OCI-M1 (cell line): ENCODE measurements around the gene CHCHD3.
"Not testable (repeated sequence)": the region's sequence is repeated elsewhere in the genome, so short reads cannot be mapped to it uniquely, and the experiment has no call there.

Source experiments
- DNase-seq: peaks from one replicate; lab custom pipeline; 2025; lab: John Stamatoyannopoulos, UW

Gene CHCHD3

DNA sequence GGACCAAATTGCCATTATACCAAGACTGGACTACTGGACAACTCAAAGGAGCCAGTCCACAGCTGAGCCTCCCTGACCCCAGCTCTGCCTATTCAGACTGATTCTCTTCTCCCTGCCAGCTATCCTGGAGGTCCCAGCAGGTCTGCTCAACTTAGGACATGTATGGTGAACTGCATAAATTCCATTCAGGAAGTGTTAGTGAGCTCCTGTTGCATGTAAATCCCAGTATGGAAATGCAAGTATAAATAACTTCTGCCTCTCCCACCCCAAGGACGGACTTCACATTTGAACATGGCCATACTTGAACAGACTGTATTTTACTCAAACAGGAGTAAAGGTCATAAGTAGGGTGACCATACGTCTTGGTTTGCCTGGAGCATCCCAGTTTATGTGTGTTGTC, 128.4 kb downstream of the CHCHD3 start:
- no peak for DNase-seq

DNA sequence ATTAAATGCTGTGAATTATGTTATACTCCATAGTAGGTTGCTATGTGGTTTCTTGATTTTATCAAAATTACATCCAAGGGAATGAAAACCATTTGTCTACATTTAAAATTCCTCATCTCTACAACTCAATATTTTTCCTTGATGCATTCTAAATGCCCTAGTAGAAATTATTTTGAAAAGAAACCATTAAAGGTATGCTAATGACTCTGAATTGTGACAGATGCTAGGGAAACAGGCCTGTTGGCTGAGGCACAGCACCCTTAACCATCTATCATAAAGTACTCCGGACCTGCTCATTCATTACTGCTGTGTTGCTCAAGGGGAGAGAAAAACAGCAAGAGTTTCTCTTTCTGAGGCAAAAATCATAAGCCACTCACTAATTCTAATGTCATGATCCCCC, 131.2 kb downstream of the CHCHD3 start:
- DNase-seq: no peak

DNA sequence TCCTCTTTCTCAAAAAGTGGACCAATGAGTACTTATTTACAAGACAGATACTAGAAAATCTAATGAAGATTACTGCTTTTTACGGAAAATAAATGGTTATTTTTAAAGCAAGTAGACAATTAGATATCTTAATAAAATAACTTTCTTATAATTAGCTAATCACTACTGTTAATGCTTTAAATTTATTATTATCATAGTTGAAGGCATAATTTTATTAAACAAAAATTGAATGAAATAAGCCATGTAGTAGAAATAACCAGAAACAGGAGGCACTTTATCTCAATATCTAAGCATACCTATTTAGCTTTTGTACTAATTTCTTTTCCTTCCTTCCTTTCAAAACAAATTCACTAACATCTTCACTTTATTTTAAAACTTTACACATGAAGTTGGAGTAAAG, 134.9 kb downstream of the CHCHD3 start:
- DNase-seq: no peak

DNA sequence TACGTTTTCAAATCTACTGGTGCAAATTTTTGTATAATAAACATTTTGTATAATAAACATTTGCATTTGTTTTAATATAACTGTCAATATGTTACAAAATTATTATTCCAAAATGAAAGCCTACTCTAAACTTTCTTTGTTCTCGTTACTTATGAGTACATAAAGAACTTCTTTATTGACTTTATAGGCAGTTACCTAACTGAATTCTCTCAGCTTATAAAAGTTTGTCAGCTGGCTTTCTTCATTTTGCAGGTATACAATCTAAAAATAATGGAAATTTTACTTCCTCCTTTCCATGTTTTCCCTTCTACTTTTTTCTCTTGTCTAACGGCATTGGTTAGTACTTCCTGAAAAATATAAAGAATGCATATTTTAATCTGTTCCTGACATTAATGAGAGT, 137.1 kb downstream of the CHCHD3 start:
- DNase-seq: no peak

DNA sequence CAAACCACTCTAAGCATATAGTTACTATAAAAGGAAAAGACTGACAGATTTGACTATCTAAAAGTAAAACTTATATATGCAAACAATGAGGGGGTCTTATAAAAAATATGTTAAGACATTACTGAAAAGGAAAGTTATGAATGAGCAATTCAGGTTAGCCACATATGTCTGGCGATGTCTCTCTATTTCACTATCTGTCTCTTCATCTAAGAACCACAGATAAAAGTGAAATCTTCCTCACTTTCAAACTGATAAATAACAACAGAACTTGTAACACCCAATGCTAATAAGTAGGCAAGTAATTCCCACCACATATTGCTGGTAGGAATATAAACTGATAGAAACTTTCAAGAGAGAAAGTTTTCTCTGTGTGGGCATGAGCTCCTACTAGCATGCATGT, 138.2 kb downstream of the CHCHD3 start:
- DNase-seq: no peak

DNA sequence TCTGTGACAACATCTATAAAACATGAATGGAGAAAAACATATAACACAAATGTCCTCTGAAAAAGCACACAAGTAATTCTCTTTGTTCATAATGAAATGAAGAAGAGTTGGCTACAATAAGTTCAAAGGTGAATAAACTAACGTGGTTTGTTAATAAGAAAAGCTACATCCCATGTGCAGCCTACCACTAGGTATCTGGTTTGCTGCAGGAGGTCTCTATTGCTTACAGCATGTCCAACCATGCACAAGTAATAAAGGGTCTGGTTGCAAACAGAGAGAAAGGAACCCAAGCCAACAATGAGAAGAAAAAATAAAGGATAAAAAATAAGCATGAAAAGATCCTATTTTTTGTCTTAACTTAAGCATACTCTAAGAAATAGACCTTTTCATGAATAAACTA, 139.2 kb downstream of the CHCHD3 start:
- DNase-seq: no peak

DNA sequence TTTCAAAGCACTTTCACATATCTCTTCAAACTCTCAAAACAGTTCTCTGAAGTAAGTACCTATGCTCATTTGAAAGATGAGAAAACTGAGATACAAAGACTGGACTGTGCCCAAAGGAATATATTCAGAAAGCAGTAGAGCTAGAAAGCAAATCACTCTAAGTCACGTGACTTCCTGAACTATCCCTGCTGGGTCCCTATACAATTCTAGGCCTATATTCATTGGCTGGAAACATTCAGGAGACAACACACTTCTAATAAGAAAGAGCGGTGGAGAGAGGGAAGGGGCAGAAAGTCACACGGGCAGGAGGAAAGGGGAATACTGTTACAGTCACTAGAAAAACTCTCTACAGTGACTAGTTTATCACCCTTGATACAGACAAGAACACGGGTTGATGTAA, 140.0 kb downstream of the CHCHD3 start:
- DNase-seq: no peak

DNA sequence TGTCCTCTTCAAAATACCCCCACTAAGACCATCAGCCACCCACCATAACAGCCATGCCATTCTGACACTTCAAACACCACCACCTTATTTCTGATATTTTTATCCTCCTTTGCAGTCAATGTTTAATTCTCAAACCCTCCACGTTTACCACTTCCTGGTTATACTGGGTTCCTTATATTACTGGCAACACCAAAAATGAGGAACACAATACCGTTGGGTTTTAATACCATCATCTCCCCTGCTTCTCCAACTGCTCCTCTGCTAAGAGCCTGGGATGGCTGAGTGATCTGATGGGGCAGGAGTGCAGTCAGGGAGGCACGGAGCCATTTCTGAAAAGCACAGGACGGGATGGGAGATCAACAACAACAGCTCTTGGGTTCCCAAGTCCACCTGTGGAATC, 140.5 kb downstream of the CHCHD3 start:
- DNase-seq: no peak

DNA sequence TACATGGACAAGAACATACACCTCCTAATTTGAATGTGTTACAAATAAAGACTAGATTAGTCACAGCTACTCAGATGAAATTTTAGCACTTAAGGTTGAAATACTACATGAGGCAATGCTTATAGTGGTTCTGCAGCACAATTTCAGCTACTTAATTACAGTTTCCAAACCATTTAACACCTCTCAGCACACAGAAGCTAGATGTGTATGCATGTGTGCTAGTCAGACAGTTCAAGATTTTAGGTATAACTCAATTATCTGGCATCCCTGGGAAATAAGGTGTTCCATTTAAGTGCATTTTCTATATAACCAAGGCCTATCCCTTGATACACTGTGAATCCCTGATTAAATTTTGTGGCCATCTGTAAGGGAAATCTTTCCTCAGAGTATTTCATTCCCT, 141.8 kb downstream of the CHCHD3 start:
- DNase-seq: no peak

DNA sequence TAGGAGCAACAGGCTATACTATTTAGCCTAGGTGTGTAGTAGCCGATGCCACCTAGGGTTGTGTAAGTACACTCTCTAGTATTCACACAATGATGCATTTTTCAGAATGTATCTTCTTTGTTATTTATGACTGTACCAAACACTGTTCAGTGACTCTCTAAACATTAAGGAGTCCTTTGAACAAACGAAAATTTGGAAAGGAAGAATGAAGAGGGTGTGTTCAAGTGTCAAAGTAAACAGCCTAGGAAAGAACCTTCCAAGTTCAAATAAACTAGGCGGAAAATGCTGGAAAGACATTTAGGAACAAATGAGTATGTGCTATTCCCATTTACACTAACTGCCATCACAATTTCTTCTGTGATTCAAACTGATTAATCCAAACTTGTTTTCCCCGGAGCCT, 142.4 kb downstream of the CHCHD3 start:
- no peak for DNase-seq

DNA sequence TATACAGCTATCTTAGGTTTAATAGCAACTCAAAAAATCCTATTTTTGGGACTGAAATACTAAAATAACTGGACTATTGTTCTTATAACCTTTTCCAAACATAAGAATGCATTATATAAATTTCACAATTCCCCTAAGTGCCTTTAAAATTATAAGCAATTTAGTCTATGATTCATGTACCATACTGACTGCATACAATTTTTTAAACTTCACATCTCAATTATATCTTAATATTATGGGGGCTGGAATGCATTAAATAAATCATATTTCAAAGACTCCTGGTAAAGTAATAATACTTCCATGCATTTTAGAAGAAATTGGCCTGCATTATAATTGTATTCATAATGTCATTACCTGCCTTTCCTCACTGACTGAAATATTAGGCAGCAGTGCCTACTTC, 144.6 kb downstream of the CHCHD3 start:
- no peak for DNase-seq

DNA sequence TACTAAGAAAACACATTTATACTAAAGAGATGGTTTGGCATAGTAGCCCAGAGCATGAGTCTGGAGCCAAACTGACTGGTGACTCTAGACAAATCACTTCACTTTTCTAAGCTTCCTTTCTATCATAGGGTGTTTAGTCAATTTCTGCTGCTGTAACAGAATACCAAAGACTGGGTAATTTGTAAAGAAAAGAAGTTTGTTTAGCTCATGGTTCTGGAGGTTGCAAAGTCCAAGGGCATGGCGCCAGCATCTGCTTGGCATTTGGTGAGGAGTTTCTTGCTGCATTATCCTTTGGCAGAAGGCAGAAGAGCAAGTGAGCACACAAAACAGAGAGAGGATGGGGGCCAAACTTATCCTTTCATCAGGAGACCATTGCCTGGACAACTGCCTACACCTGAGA, 146.3 kb downstream of the CHCHD3 start:
- no peak for DNase-seq

DNA sequence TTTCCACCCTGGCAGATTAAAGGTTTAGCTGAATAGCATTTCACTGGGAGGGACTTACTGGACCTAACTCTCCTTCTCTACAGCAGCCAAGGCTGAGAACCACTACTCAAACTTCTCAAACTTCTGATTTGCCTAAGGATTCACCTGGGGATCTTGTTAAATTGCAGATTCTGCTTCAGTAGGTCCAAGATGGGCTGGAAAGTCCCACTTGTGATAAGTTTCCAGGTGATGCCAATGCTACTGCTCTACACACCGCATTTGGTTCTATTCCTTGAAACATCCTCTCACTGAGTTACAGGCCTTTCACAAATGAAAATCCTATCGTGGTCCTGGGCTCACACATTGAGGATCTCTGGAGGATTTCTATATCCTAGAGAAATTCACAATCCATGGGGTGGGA, 147.9 kb downstream of the CHCHD3 start:
- no peak for DNase-seq

DNA sequence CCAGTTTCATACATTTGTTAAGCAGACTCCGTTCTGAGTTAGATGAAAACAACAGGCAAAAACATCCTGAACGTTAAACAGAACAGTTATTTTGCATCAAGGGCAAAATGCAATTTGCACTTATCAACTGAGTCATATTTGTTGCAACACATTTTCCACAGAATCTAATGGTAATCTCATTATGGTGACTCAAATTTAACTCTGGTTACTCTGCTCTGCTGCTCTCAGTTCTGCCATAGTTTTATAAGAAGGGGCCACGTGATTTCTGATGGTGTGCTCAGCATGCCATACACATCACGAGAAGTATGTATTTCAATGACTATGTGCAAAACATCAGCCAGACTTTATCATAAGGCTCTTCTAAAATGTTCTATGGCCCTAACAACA, 148.8 kb downstream of the CHCHD3 start:
- no peak for DNase-seq

DNA sequence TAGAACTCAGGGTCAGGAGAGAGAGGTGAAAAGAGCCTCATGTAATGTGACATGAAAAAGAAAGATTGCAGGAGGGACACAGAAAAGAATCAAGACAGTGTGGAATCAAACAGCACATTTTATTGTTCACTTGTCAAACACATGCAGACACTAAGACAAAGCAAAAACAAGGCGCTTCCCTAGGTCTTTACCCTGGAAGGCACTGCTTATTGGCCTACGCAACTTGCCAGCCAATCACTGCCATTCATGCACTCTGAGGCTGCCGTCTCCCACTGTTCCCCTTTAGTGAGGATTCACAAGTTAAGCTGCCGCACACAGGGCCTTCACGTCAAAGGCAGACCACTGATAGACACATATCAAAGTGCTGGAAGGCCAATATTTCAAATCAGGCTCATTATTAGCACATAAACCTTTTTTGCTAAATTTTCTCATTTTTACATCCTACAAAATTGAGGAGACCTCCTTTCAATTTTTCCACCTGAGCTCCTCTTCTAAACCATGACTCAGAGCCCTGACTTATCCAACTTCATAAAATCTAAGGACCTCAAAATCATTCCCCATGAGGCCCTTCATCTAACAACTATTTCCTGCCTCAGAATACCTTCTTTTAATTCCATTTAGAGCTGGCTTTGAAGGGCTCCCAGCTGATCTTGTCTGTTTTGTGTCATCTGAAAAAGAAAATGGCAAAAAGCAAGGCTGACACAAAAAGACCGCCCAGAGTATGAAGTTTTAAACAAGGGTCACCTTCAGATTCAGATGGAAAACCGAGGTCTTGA, 149.4 kb downstream of the CHCHD3 start:
- DNase-seq: no peak

DNA sequence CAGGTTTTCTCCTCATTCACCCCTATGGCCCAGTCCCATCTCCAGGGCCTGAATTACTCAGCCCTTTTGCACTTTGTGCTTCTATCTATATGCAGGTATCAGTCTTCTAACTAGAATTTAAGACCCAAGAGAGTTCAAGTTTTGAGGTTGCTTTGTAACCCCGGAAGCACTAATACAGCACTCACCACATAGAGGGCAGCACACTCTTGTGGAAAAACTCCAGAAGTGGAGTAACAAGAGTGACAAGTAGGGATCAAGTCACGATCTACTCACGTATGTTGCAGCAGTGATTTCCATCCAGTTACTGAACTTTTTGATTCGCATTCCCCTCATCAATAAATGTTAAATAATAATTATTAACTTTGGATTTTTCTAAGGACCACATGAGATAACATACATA, 151.0 kb downstream of the CHCHD3 start:
- peak; percentile 3 for DNase-seq

DNA sequence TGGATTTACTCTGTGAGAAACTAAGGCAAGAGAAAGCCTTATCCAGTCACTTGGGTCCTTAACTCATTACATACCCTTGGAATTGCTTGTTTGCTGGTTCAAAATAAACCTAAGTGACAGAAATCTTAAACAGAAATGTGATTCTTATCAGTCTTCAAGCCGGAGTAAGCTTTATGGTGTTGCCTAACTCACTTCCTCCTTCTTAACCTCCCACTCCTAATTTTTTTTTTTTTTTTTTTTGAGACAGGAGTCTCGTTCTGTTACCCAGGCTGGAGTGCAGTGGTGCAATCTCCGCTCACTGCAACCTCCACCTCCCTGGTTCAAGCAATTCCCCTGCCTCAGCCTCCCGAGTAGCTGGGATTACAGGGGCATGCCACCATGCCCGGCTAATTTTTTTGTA, 151.9 kb downstream of the CHCHD3 start:
- DNase-seq: peak; percentile 60

DNA sequence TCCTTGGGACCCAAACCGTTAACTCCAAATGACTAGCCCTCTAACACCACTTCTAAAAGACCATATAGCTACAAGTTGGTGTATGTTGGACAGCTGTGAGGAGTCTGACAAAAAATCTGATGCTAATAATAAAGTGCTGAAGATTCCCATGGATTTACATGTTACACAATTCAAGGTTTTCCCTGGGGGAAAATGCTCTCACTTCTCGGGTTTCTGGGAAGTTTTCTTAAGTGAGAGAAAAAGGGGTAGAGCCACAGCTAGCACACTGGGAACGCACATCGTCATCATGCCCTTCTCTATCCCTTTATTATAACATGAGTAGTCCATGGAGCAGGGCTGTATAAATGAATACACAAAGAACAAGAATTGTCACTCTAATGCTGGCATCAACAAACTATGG, 162.1 kb downstream of the CHCHD3 start:
- no peak for DNase-seq

DNA sequence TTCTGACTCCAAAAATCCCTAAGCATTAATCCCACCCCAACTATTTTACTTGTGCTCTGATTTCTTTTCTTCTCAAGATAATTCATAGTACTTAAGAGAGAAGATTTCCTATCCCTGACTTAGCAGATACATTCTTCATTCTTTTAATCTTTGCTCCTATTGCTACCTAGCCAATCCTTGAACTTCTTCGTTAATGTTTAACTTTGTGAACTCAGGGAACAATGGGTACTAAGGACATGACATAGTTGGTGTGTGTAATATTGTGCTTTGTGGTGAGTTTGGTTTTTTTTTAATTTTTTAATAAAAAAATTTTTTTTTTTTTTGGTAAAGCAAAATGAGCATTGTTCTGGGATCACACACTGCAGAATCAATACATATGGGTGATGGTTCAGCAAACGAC, 166.2 kb downstream of the CHCHD3 start:
- DNase-seq: no peak

DNA sequence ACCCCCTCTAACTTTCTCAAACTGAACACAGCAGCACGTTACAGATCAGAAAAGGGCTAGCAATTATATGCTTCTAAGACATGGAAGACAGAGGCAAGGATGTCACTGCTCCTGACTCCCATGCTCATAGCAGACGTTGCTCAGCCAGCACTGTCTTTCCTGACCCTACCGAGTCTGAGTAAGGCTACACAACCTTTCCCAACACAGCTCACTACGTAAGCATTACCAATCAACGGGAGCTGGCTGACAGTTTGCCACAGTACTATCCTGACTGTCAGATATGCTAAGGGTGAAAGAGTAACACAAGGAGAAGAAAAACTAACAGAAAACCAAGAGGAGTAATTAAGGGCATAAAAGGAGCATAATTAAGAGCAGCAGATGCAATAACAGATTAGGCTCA, 171.2 kb downstream of the CHCHD3 start:
- DNase-seq: no peak

DNA sequence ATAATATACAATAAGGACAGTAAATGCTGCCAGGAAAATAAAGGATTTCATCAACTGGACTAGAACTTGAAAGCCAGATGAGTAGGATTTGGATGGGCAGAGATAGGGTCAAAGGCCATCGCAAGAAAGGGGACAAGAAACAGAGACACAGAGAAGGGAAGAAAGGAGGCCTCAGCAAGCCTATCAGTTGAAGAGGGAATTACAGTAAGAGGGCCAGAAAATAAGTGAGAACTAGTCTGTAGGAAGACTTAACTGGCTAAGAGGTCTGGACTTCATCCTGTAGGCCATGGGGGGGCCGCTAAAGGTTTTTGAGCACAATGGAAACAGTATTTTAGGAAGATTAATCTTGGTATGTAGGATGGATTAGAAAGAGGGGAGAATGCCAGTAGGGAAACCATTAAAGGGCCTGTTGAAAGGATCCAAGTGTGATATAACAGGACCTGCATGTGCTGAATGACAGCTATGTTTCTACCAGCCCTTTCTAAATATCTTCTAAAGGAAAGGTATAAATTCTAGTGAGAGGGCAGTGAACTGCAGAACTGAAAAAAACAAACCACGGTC, 174.4 kb downstream of the CHCHD3 start:
- no peak for DNase-seq

DNA sequence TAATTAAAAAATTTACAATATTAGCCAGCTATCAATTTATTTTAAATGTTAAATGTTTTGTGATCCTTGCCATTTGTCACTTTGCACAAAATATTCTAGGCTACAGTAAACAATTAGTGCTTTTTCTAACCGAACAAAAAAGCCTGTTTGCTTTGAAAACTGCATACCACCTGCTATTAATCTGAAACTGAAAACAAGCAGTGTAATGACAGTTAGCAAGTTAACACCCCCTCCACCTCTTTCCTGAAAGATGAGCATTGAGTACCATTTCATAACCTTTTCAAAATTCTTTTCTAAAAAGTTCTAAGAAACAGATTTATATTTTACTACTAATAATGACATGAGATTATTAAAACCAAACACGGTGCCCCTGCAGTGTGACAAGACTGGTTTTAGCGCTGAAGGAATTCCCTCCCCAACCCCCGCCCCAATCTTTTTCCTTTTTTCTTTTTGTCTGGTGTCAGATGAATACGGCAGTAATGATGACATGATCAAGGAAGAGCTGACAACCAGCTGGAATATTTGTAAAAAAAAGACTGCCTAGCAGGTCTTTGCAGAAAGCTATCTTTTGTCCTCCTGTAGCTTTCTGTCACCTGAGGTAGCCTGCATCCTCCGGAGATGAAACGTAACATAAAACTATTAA, 175.6 kb downstream of the CHCHD3 start:
- DNase-seq: no peak

DNA sequence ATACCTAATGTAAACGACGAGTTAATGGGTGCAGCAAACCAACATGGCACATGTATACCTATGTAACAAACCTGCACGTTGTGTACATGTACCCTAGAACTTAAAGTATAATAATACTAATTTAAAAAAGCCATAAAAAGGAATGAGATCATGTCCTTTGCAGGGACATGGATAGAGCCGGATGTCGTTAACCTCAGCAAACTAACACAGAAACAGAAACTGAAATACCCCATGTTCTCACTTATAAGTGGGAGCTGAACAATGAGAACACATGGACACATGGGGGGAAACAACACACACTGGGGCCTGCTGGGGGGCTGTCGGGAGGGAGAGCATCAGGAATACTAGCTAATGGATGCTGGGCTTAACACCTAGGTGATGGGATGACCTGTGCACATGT, 176.8 kb downstream of the CHCHD3 start:
- not testable (repeated sequence) for DNase-seq

DNA sequence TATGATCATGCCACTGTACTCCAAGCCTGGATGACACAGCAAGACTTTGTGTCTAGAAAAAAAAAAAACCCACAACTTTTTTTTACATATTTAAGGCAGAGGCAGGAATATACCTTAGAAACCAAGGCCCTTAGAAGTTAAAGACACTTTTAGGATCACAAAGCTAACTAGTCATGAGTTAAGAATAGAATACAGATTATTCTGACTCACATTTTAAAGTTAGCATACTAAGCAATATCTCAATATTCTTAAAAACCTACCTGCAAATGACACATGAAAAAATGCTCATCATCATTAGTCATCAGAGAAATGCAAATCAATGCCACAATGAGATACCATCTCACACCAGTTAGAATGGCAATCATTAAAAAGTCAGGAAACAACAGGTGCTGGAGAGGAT, 177.7 kb downstream of the CHCHD3 start:
- DNase-seq: no peak
